ENCODE data around the gene DBX1.
A peak's percentile ranks its signal among the peaks of the same experiment; 100 is the strongest.
"Not testable (repeated sequence)": the region's sequence is repeated elsewhere in the genome, so short reads cannot be mapped to it uniquely, and the experiment has no call there.

Gene DBX1, protein sequence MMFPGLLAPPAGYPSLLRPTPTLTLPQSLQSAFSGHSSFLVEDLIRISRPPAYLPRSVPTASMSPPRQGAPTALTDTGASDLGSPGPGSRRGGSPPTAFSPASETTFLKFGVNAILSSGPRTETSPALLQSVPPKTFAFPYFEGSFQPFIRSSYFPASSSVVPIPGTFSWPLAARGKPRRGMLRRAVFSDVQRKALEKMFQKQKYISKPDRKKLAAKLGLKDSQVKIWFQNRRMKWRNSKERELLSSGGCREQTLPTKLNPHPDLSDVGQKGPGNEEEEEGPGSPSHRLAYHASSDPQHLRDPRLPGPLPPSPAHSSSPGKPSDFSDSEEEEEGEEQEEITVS

DNA sequence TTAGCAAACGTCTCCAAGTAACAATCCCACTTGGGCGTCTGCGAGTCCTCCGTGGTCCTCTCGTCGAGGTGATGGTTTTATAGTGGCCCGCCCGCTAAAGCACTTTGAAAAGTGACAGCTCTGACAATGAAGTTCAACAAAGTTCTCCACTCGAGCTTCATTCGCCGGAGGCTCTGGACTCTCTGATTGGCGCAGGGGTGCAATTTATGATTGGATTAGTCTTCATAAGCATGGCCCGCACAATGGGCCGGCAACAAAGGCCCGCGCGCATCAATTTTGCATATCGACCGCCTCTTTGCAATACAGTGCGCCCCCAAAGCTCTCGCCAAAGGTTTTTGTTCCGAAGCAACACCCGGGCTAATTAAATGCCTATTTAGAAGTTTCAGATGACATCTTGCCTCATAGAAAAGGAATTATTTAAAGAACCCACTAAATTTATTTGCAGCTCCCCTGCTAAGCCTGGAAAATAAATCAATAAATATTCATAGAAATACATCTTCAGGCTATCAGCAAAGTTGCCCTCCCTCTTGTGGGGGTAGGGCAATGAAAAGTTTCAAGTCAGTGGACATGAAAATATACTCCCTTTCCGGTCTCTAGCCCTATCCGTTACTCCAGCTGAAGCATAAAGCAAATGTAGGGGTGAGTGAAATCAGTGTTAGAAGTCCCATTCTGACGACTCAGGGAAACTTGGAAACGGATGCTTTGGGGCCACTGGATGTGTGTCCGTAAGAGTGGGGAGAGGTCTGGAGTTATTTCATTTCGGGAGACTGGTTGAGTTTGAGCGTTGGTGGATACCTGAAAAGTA, at the start of gene DBX1:
Gene DBX1 (minus strand): TSS at position 51 of the 805 bp plus-strand sequence. CDS start 151 bp downstream, outside the sequence.
- DNase-seq = no peak

DNA sequence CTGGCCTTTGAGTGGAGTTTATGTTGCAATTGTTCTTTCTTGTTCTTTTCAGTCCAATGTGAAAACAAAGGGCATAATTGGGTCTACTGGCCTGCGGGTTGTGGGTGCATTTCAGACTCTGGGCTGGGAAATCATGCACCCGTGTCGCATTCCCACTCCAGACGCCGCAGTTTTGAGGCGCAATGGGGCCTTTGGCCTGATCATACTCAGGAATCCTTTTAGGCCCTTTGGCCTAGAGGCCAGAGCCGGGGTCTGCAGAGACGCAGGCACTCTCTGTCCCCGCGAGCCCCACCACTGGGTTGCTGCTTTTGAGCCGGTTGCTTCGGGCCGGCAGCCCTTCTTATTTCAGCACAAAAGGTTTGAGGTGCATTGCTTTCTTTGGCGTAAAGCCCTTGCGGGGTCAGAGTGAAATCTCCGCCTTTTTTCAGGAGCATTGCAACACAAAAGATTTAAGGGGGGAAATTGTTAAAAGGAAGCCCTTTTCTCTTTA, 48.4 kb upstream of the DBX1 start:
- DNase-seq = no peak

DNA sequence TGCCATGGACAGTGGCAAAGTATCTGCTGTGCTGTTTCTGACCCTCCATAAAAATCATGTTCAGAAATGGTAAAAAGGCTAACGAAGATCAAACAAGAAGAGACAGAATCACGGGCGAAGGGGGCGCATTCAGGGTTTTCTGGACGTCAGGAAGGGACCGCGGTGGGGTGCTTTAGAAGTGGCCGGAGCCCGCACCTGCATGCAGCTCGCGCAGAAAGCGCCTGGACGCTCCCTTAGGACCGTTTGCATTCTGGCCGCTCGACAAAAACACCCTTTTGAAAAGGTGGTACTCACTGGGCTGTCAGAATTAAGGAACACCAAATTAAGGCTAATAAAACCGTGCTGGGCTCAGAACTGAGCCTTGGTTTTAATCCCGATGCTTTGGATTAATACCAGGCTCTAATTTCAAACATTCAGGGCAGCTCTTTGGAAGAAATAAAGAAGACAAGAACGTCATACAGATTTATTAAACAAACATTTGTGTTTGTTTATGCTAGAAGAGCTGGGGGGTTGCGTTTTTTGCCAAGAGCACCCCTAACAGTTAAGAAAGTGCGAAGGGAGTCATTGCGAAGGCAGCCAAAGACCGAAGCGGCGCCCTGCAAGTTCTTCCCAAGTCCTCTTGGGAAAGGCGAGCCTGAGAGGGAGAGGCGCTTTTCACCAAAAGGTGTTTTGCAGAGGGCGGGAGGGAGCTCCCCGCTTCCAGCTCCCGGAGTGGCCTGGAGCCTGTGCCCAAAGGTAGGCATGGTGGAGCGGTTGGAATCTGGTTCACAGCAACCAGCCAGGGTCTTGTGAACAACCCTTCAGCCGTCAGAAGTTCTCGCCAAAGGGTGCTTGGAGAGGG, 47.7 kb upstream of the DBX1 start:
- no peak for DNase-seq

DNA sequence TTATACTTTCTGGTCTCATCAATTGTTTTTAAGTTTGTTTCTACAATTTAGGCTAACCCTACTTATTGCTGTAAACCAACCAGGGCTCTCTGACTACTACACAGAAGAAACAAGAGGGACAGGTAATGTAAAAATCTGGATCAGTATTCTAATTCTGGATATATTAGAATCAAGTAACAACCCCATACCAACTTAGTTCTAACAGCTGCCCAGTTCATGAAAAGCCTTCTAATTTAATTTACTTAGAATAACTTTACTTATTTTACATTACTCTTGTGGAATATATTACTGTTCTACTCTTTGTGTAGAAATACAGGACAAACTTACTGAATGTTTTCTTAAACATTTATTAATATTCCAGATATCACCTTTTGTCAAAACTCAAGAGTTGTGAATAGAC, 45.5 kb upstream of the DBX1 start:
- DNase-seq = no peak

DNA sequence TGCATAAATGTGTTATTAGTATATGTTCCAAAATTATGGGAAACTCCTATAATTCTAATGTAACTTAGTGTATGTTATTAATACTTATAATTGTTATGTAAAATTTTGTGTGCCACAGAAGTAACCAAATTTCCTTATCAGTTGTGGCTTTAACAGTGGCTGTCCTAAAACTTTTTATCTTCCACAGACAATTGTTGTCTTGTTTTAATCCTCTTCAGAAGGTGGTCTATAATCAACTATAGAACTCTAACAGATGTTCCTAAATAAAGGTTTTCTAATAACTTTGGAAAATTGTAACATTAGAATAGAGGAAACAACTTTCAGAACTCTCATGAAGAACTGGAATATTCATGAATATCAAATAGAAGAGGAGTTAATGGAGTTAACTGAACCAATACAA, 44.4 kb upstream of the DBX1 start:
- no peak for DNase-seq

DNA sequence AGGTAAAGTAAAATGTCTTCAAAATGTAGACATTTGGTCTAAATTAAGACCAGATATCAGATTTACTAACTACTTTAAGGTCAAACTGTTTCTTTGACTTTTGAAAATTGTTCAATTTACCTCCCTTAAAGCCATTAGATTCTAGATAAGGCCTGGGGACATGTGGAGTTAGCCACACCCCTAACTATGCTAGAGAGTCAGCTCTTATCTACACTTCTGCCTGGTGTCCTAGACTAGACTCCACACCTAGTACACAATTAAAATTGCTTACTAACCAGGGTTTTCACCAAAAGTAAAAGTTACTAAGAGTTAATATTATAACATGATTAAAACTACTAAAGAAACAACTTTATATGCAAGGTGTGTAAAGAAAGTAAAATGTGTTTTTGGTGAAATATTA, 43.6 kb upstream of the DBX1 start:
- no peak for DNase-seq

DNA sequence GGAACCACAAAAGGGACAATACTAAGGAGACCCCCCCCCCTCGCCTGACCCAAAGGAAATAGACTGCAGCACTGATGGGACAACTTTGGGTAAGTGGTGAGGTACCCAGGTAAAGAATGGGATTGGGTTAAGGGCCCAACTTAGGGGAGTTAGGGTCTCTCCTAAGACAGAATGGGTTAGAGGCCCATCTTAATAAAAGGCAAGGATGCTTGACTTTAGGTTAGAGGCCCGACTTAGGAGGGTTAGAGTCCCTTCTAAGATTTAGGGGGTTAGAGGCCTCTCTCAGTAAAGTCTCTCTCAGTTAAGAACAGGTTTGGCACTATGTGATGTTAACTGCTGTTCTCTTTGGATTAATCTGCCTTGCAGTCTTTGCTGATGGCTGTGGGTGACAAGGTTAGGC, 41.0 kb upstream of the DBX1 start:
- DNase-seq = no peak

DNA sequence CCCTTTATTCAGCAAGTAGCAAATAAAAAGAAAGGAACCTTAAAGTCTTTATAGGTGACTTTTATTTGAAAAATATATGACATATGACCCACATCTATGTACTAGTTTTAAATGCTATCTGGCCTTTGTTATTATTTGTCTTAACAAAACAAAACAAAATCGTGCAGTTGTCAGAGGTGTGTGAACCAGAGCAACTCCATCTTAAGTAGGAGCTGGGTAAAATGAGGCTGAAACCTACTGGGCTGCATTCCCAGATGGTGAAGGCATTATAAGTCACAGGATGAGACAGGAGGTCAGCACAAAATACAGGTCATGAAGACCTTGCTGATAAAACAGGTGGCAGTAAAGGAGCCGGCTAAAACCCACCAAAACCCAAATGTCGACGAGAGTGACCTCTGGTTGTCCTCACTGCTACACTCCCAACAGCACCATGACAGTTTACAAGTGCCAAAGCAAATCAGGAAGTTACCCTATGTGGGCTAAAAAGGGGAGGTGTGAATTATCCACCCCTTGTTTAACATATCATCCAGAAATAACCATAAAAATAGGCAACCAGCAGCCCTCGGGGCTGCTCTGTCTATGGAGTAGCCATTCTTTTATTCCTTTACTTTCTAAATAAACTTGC, 40.2 kb upstream of the DBX1 start:
- DNase-seq = not testable (repeated sequence)

DNA sequence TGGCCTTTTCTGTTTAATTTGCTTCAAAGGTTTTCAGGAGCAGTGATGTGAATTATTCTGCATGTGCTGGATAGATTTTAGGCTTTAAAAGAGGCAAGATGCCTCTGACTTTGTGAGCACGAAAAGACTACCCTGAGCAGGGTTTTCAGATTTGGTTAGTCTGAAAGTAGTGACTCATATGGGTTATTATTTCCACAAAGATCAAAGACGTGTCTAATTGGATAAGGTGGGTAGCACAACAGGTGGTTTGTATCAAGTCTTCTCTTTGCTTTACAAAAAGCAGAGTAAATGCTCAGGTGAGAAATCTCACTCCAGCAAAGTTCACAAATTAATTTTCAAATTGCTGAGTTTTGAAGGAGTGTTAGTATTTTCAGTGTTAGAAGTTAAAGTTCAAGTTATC, 37.6 kb upstream of the DBX1 start:
- DNase-seq = no peak

DNA sequence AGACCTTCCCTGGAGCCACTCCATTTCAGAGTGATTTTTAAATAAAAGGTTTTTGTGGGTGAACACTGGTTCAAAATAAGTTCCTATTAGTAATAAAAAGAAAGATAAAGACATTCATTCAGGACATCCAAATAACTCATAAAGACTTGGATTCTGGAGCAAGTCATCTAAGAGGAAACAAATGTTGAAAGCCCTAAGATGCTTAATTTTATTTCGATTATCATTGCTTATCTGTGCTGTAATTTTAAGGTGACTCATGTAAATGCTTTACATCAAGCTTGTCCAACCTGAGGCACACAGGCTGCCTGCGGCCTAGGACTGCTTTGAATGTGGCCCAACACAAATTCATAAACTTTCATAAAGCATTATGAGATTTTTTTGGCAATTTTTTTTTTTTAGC, 34.2 kb upstream of the DBX1 start:
- DNase-seq = no peak

DNA sequence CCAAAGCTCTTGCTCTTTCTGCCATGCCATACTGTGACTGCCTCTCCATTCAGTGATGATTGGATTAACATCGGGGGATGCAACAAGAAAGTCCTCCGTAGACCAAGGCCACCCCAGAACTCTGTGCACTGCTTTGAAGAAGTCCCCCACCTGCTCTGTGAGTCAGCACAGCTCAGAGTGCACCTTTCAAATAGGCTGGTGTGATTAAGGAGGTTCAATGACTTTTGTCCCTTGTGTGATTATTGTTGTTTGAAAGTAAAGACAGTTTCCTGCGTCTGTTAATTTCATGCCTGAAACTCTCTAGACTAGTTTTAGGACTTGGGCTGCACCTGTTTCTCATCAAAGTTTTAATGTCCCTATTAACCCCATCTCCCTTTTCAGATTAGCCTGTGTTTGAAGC, 33.0 kb upstream of the DBX1 start:
- DNase-seq = no peak

DNA sequence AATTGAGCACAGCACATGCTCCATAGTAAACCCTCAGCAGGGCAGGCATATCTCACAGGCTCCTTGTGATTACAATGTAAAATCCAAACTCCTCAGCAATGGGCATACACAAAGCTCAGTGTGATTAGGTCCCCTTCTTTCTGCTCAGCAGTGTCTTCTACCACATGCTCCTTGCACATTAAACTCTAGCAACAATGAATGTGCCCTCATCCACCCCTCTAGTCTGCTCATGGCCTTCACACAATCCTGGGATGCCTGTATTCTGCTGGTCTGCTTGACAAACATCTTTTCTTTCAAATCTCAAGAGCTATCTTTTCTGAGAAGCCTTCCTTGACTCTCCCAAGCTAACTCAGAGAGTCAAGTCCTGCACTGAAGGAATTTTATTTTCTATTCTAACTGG, 32.4 kb upstream of the DBX1 start:
- no peak for DNase-seq

DNA sequence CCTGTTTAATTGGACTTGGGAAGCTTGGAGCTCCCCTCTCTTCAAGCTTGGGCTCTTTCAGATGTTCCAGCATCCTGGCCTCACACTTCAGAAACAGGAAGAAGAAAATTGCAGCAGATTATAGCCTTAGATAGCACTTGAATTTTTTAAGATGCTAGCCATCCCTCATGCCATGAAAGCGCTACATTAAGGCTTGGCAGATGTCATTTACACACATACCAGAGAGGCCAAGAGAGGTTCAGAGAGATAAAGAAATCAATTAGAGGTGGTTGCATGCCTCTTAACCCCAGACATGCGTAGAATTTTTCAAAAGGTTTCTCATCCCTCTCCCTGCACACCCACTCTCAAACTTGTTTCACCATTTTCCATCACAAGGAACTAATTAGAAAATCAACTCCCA, 31.9 kb upstream of the DBX1 start:
- DNase-seq = no peak

DNA sequence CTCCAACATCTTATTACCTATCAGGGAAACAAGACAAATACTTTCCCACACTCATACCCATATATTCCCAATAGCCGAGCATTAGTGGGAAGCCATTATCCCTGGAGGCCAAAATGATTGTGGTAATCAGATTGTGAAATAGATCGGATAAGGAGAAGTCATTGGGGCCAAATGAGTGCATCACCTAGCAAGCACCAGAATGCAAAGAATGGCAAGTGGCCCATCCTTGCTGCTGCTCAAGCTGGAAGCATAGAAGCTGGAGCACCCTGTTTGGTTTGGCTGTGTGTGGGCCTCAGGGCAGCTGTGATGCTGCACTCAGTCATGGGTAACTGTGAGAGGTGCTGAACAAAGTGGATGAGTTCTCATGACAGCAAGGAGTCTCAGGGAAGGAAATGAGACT, 18.7 kb upstream of the DBX1 start:
- no peak for DNase-seq

DNA sequence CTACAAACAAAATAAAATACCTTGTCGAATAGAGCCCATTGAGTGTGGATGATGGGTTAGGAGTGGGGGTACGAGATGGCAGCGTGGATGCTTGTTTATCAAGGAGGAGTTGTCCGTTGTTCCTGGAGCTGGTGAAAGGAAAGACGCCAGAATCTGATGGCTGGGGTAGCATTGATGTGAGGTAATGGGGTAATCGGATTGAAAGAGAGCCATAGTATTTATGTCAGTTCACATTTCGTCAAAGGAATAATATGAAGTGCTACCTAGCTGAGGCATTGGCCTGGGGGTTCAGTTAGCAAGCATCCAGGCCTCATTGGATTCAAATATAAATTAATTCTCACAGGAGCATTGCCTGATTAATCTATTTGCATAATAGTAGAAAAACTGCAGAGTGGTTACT, 16.9 kb upstream of the DBX1 start:
- no peak for DNase-seq

DNA sequence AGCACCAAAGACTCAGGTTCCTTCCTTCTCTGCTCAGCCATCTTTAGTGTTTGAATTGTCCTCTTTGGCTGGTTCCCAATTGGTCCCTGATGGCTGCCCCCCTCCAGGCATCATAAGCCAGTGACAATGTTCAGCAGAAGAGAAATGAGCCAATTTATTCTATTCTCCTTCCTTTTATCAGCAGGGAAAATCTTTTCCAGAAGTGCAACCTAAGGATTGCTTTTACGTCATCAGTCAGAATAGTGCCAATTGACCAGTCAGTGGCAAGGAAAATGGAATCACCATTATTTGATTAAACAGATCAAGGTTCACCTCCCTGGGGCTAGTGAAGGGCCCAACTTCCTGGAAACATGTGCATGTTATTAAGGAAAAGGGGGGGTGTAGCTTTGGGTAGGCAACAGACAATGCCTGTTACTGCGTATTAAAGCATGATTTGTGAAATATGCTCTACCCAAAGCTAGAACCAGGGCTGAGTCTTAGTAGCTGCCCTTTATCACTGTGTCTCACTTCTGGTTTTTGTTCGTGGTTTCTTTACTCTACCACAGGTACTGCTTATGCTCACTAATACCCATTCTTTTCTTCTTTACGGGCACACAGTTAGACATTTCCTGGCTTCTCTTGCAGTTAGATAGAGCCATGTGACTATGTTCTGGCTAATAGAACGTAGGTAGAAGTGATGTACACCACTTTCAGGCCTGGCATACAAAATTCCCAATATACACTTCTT, 12.6 kb upstream of the DBX1 start:
- DNase-seq = no peak

DNA sequence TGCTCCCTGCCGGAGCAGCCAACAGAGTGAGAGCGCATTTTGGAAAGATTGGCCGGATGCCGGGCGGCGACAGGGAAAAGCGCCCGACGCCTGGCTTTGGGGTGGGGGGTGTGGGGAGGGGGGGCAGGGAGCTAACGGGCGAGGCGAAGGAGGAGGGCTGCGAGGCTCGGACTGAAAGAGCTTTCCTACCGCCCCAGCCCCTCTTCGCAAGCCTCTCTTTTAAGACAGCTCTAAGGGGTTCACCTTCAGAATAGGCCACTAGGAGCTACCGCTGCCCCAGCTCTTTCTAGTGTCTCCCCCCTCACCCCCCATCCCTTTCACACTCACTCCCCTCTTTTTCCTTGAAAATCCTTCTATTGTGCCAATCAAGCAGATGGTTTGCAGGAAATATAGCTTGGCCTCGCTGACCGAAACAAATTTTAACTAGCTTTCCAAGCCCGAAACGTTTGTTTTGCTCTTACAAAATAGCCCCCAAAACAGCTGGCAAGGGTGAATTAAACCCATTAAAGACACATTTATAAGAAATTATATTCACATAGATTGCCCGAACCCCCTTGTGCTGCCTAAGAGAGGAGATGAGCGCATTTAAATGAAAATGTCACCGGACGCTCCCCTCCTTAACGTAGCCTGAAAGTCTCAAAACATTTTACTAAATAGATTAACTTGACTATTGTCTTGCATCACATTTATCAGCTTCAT, 3.7 kb upstream of the DBX1 start:
- no peak for DNase-seq

DNA sequence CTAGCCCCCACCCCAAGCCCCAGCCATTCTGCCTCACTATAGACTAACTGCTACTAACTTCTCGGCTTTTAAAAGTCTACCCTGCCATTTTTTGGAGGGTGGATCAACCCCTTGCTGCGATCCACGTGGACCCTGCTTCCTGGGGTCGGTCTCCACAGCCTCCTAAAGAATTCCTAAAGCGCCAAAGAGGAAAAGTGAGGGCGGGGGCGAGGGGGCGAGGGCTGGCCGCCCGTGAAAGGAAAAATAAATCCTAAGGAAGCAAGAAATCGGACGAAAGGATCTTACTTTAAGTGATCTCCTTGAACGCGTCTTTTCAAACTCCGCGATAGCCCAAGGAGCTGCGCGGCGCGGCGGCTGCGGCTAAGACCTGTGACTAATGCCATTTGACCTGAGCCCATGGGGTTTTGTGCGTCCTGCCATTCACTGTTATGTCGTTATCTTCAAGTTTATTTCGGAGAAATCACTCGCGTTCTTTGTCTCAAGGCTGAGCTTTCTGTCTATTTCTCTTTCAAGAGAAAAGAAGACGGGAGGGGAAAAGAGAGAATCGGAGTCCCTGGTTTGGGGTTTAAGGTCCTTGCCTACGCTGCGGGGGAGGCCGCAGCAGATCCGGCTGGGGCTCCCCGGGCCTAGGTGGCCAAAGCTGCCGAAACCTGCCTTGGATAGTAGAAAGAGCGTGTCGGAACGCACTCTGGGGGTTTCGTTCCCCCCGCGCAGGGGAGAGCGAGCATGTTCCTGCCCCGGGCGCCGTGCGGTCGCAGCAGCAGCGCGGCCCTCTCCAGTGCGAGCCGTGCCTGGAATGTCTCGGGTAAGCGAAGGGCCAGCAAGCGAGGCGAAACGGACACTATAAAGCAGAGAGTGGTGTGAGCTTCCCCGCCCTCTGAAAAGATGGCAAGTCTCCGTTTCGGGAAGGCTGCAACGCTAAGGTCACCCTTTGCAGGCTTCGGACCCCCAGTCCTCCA, 2.8 kb upstream of the DBX1 start:
- peak; percentile 69 for DNase-seq

DNA sequence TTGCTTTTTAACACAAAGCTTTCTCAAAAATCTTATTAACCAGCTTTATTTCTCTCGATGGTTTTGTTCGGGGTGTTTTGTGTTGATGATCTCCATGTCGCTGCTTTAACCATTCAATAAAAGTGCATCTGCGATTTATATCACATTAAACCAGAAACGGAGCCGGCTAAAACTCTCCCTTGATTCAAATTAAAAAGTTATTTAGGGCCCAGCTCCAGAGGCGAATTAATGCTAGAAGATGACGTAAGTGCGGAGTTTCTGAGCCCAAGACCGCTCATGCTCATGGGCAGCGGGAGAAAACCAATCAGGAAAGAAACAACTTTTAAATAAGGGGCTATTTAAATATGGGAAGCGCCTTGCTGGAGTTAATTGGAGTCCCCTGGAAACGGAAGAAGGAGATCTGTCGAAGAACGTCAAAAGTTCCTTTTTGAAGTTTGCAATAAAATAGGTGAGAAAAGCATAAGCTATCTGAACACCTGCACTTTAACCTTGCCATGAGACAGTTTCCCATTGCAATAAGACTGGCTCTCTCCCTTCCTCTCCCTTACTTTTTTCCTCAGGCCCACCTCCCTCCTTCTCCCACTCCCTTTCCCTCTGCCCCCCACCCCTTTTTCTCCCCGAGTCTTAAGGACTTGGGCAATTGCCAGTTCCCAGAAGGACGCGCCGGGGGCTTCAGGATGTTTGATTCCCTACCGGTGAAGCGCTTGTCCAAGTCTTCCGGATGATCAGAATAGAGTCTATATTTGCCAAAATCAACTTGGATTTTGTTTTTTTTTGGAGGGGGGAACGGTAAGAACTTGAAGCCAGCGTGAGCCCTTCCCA, 1.9 kb upstream of the DBX1 start:
- DNase-seq = no peak
